ENCODE results near the gene KLHL41.

Gene KLHL41

DNA sequence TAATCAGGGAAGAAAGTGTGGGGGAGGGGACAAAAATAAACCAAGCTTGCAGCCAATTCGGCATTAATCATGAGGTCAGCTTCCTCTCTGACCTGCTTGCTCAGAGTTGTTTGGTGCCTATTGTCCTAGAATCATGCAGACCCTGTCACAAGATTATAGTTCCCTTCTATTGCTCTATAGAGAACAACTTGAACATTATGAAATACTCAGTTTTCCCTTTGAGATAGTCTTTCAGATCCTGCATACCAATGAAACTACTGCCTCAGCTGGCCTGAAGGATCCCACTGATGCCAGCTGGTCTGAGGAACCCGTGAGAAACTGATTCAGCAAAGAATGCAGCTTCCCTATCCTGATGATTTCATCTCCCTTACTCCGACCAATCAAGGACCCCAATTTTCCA, 31.2 kb upstream of the KLHL41 start (continued):
- TF ChIP-seq, protein P1, sequence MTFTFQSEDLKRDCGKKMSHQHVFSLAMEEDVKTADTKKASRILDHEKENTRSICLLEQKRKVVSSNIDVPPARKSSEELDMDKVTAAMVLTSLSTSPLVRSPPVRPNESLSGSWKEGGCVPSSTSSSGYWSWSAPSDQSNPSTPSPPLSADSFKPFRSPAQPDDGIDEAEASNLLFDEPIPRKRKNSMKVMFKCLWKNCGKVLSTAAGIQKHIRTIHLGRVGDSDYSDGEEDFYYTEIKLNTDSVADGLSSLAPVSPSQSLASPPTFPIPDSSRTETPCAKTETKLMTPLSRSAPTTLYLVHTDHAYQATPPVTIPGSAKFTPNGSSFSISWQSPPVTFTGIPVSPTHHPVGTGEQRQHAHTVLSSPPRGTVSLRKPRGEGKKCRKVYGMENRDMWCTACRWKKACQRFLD (tag by site-specific recombination; IDR thresholded peaks at IDR 0.05) = no peak
- TF ChIP-seq, protein P2, sequence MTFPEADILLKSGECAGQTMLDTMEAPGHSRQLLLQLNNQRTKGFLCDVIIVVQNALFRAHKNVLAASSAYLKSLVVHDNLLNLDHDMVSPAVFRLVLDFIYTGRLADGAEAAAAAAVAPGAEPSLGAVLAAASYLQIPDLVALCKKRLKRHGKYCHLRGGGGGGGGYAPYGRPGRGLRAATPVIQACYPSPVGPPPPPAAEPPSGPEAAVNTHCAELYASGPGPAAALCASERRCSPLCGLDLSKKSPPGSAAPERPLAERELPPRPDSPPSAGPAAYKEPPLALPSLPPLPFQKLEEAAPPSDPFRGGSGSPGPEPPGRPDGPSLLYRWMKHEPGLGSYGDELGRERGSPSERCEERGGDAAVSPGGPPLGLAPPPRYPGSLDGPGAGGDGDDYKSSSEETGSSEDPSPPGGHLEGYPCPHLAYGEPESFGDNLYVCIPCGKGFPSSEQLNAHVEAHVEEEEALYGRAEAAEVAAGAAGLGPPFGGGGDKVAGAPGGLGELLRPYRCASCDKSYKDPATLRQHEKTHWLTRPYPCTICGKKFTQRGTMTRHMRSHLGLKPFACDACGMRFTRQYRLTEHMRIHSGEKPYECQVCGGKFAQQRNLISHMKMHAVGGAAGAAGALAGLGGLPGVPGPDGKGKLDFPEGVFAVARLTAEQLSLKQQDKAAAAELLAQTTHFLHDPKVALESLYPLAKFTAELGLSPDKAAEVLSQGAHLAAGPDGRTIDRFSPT (tag by site-specific recombination; IDR thresholded peaks at IDR 0.05) = no peak
- TF ChIP-seq KLF10 (tag by site-specific recombination; IDR thresholded peaks at IDR 0.05) = no peak
- TF ChIP-seq ZNF391 (tag by site-specific recombination; IDR thresholded peaks at IDR 0.05; ENCODE audit: borderline replicate concordance, low read depth) = no peak
- TF ChIP-seq, protein P3, sequence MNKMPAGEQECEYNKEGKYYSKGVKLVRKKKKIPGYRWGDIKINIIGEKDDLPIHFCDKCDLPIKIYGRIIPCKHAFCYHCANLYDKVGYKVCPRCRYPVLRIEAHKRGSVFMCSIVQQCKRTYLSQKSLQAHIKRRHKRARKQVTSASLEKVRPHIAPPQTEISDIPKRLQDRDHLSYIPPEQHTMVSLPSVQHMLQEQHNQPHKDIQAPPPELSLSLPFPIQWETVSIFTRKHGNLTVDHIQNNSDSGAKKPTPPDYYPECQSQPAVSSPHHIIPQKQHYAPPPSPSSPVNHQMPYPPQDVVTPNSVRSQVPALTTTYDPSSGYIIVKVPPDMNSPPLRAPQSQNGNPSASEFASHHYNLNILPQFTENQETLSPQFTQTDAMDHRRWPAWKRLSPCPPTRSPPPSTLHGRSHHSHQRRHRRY (tag by site-specific recombination; IDR thresholded peaks at IDR 0.05) = no peak
- TF ChIP-seq ZNF48 (tag by site-specific recombination; IDR thresholded peaks at IDR 0.05) = no peak
- TF ChIP-seq, protein P4, sequence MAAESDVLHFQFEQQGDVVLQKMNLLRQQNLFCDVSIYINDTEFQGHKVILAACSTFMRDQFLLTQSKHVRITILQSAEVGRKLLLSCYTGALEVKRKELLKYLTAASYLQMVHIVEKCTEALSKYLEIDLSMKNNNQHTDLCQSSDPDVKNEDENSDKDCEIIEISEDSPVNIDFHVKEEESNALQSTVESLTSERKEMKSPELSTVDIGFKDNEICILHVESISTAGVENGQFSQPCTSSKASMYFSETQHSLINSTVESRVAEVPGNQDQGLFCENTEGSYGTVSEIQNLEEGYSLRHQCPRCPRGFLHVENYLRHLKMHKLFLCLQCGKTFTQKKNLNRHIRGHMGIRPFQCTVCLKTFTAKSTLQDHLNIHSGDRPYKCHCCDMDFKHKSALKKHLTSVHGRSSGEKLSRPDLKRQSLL (tag by site-specific recombination; IDR thresholded peaks at IDR 0.05) = no peak
- TF ChIP-seq ZNF354C (tag by site-specific recombination; IDR thresholded peaks at IDR 0.05; ENCODE audit: borderline replicate concordance, low read depth) = no peak

DNA sequence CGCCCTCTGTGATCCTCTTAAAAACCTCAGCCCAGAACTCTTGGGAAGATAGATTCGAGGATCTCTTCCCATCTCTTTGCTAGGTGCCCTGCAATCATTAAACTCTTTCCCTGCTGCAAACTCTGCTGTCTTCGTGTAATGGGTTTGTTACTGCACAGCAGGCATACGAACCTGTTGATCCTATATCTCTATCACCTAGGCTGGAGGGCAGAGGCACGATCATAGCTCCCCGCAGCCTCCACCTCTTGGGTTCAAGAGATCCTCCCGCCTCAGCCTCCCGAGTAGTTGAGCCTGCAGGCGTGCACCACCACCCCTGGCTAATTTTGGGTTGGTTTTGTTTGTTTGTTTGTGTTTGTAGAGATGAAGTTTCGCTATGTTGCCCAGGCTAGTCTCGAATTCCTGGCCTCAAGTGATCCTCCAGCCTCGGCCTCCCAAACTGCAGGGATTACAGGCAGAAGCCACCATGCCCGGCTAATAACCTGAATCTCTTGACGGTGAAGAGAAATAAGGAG, 30.7 kb upstream of the KLHL41 start:
- peak; percentile 23; the same call in 1 of the 2 replicates for TF ChIP-seq SCRT2 (tag by site-specific recombination; IDR thresholded peaks at IDR 0.05)
- no peak for TF ChIP-seq ZNF366 (tag by site-specific recombination; conservative IDR thresholded peaks at IDR 0.05)
- no peaks in the 10 kb centered on the region for H3K4me1 ChIP-seq (ENCODE audit: control insufficient read depth, insufficient read depth, low read length)
- ChIA-PET CTCF (interaction anchor here (0.6 to 1.6 kb wide), 9 partner anchors 8 to 105 kb away, joined by 3 to 9 read pairs (median 3); partner anchors contain the start of genes KLHL41 and PPIG), POLR2A (interaction anchor here (0.9 to 1.6 kb wide), 5 partner anchors 11 to 104 kb away, joined by 3 to 5 read pairs (median 4); no protein-coding TSS in a partner anchor)
- H3K9me3 ChIP-seq (ENCODE audit: control insufficient read depth, insufficient read depth, low read depth, low read length) = no peaks in the 10 kb centered on the region
- no peak overlapping the region for H3K27ac ChIP-seq (ENCODE audit: extremely low read depth, low read depth, low read length)
- peak overlapping the region; percentile 64 for H3K4me3 ChIP-seq (ENCODE audit: low read depth, low read length)
- peaks cover 0 to 15% of the 10 kb centered on the region in 2 experiments; a peak in 1 of 3 replicates for H3K36me3 ChIP-seq (ENCODE audit: control insufficient read depth in 2 of 2, insufficient read depth in 1 of 2, low read length in 2 of 2)

DNA sequence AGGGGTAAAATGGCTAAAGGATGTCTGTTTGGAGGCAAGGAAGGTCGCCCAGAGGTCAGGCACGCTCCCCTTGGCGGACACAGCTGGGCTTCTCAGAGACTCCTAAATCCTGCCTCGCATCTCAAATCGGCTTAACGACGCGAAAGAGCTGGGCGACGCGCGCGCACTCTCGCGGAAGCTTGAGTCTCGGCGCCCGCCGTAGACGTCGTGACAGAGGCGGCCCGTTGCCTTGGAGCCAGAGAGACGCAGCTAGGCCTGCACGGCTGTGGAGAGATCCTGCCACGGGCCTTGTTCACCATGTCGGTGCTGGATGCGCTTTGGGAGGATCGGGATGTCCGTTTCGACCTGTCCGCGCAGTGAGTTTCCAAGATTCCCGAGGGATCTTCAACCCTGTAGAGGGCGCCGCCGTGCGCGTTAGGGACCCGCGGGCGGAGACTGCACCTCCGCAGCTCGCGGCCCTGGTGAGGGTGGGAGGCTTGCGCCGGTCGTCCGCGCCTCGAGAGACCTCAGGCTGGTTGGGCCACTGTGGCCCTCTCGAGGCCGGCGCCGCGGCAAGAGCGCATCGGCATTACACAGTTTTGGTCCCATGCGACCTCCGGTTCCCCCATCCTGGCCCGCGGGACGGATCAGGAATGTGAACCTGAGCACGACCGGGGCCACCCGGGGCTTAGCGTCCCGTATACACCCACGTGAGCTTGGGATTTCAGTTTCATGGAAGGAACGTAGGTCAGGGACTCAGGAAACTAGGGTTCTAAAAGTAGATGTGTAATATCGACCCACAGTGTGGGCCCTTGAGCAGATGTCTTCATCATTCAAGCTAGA, 30.0 kb upstream of the KLHL41 start, which contains the start of gene BBS5:
Gene BBS5, plus strand, starts transcription at position 238 of the 822 bp plus-strand sequence. Its CDS starts 60 bp downstream, at position 298.
- H3K4me1 ChIP-seq (ENCODE audit: control insufficient read depth, insufficient read depth, low read length) = no peaks in the 10 kb centered on the region
- POLR2A ChIA-PET = interaction anchor here (0.9 to 1.6 kb wide), 6 partner anchors 10 to 106 kb away, joined by 3 to 5 read pairs (median 4); no protein-coding TSS in a partner anchor
- H3K36me3 ChIP-seq (ENCODE audit: control insufficient read depth in 2 of 2, insufficient read depth in 1 of 2, low read length in 2 of 2) = peaks cover 4 to 22% of the 10 kb centered on the region in 2 experiments
- H3K9me3 ChIP-seq (ENCODE audit: control insufficient read depth, insufficient read depth, low read depth, low read length) = no peaks in the 10 kb centered on the region
- peak within 1 kb of the TSS; percentile 1; the same call in 1 of the 2 replicates for H3K27ac ChIP-seq (ENCODE audit: extremely low read depth, low read depth, low read length)
- CTCF ChIA-PET = interaction anchor here (0.5 to 1.6 kb wide), 15 partner anchors 9 to 310 kb away, joined by 3 to 9 read pairs (median 3); partner anchors contain the start of genes KLHL41 and PPIG
- peak within 1 kb of the TSS; percentile 64 for H3K4me3 ChIP-seq (ENCODE audit: low read depth, low read length)
- no peak for TF ChIP-seq ZNF544 (tag by site-specific recombination; IDR thresholded peaks at IDR 0.05)
- TF ChIP-seq, protein P5, sequence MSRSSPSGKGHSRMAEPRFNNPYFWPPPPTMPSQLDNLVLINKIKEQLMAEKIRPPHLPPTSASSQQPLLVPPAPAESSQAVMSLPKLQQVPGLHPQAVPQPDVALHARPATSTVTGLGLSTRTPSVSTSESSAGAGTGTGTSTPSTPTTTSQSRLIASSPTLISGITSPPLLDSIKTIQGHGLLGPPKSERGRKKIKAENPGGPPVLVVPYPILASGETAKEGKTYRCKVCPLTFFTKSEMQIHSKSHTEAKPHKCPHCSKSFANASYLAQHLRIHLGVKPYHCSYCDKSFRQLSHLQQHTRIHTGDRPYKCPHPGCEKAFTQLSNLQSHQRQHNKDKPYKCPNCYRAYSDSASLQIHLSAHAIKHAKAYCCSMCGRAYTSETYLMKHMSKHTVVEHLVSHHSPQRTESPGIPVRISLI (tag by site-specific recombination; IDR thresholded peaks at IDR 0.05) = no peak
- TF ChIP-seq, protein P6, sequence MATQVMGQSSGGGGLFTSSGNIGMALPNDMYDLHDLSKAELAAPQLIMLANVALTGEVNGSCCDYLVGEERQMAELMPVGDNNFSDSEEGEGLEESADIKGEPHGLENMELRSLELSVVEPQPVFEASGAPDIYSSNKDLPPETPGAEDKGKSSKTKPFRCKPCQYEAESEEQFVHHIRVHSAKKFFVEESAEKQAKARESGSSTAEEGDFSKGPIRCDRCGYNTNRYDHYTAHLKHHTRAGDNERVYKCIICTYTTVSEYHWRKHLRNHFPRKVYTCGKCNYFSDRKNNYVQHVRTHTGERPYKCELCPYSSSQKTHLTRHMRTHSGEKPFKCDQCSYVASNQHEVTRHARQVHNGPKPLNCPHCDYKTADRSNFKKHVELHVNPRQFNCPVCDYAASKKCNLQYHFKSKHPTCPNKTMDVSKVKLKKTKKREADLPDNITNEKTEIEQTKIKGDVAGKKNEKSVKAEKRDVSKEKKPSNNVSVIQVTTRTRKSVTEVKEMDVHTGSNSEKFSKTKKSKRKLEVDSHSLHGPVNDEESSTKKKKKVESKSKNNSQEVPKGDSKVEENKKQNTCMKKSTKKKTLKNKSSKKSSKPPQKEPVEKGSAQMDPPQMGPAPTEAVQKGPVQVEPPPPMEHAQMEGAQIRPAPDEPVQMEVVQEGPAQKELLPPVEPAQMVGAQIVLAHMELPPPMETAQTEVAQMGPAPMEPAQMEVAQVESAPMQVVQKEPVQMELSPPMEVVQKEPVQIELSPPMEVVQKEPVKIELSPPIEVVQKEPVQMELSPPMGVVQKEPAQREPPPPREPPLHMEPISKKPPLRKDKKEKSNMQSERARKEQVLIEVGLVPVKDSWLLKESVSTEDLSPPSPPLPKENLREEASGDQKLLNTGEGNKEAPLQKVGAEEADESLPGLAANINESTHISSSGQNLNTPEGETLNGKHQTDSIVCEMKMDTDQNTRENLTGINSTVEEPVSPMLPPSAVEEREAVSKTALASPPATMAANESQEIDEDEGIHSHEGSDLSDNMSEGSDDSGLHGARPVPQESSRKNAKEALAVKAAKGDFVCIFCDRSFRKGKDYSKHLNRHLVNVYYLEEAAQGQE (tag by site-specific recombination; IDR thresholded peaks at IDR 0.05) = no peak
- no peak for TF ChIP-seq KLF10 (tag by site-specific recombination; IDR thresholded peaks at IDR 0.05)
- TF ChIP-seq GLIS2 (tag by site-specific recombination; IDR thresholded peaks at IDR 0.05) = 0 out of 2 replicates have a peak, but pooled peaks have one; percentile 14
- no peak for TF ChIP-seq WT1 (tag by site-specific recombination; IDR thresholded peaks at IDR 0.05)
- no peak for TF ChIP-seq BCL11B (tag by site-specific recombination; IDR thresholded peaks at IDR 0.05; ENCODE audit: low read depth)
- TF ChIP-seq, protein P7, sequence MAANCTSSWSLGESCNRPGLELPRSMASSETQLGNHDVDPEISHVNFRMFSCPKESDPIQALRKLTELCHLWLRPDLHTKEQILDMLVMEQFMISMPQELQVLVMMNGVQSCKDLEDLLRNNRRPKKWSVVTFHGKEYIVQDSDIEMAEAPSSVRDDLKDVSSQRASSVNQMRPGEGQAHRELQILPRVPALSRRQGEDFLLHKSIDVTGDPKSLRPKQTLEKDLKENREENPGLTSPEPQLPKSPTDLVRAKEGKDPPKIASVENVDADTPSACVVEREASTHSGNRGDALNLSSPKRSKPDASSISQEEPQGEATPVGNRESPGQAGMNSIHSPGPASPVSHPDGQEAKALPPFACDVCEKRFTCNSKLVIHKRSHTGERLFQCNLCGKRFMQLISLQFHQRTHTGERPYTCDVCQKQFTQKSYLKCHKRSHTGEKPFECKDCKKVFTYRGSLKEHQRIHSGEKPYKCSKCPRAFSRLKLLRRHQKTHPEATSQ (tag by site-specific recombination; IDR thresholded peaks at IDR 0.05) = no peak
